PC-9 (cell line): ENCODE data around the gene SLC25A25. TPM values are rescaled to one million over a fixed set of nuclear protein-coding genes. Genes with fewer than 3 reads are reported as not detected.
"Not testable (repeated sequence)": the region's sequence is repeated elsewhere in the genome, so short reads cannot be mapped to it uniquely, and the experiment has no call there.

Experiments
- BruUV-seq: library from RNA; stranded (reverse); fragments of 400-500 nt; replicated peaks from 2 replicates; lab custom pipeline; 2021; lab: Mats Ljungman, UMichigan
- CTCF ChIA-PET: fragments of 300-600 bp; sonication (Branson Sonifier 250); formaldehyde crosslinking; loops from one replicate; lab custom pipeline; 2022; ENCODE audit warnings: antibody characterized with exemption; lab: Charles Lee
- POLR2A ChIA-PET: fragments of 300-600 bp; sonication (Branson Sonifier 250); formaldehyde crosslinking; loops from one replicate; lab custom pipeline; 2022; ENCODE audit warnings: antibody characterized with exemption; ENCODE audit not compliant: unreplicated experiment; lab: Charles Lee
- DNase-seq, 2 experiments: peaks; one replicate each; pipeline versions ENCODE4 v3.0.0 to v3.0.0-alpha.2; 2015 to 2022; ENCODE audit warnings: mixed read lengths in 1 of 2
- H2AFZ ChIP-seq: fragments of 200-600 bp; sonication (generic); 2 replicates; pipeline ENCODE4 v1.8.1; 2017; ENCODE audit warnings: antibody characterized with exemption
- H3F3A ChIP-seq: fragments of 200-600 bp; sonication (generic); 2 replicates; pipeline ENCODE4 v1.8.1; 2017; ENCODE audit warnings: antibody characterized with exemption, mild to moderate bottlenecking, low read depth; ENCODE audit not compliant: insufficient read depth
- H3K27ac ChIP-seq: fragments of 200-600 bp; sonication (generic); 2 replicates; pipeline ENCODE4 v1.6.1; 2016; ENCODE audit warnings: mixed run types
- H3K27me3 ChIP-seq: fragments of 200-600 bp; sonication (generic); 2 replicates; pipeline ENCODE4 v1.6.1; 2016; ENCODE audit warnings: low read depth, mixed run types; ENCODE audit not compliant: insufficient read depth
- H3K36me3 ChIP-seq: fragments of 200-600 bp; sonication (generic); 2 replicates; pipeline ENCODE4 v1.6.1; 2016; ENCODE audit warnings: low read depth, mixed run types
- H3K4me1 ChIP-seq: fragments of 200-600 bp; sonication (generic); replicated peaks from 2 replicates; pipeline ENCODE4 v1.6.1; 2016; ENCODE audit warnings: mixed run types; ENCODE audit not compliant: insufficient read depth
- H3K4me2 ChIP-seq: fragments of 200-600 bp; sonication (generic); 2 replicates; pipeline ENCODE4 v1.6.1; 2017; ENCODE audit warnings: mixed run types
- H3K4me3 ChIP-seq: fragments of 200-600 bp; sonication (generic); 2 replicates; pipeline ENCODE4 v1.6.1; 2016; ENCODE audit warnings: mixed run types
- H3K79me2 ChIP-seq: fragments of 200-600 bp; sonication (generic); 2 replicates; pipeline ENCODE4 v1.6.1; 2017; ENCODE audit warnings: low read depth, mixed run types
- H3K9me2 ChIP-seq: fragments of 200-600 bp; sonication (generic); 2 replicates; pipeline ENCODE4 v1.8.1; 2017; ENCODE audit warnings: mild to moderate bottlenecking; ENCODE audit not compliant: insufficient read depth
- H3K9me3 ChIP-seq: fragments of 200-600 bp; sonication (generic); 2 replicates; pipeline ENCODE4 v1.8.1; 2016; ENCODE audit warnings: low read depth; ENCODE audit not compliant: insufficient read depth
- H4K20me1 ChIP-seq: fragments of 200-600 bp; sonication (generic); 2 replicates; pipeline ENCODE4 v1.8.1; 2017; ENCODE audit not compliant: insufficient read depth
- EZH2 ChIP-seq: fragments of 200-600 bp; sonication (generic); IDR thresholded peaks from 2 replicates; pipeline ENCODE4 v1.8.0; 2017; ENCODE audit warnings: antibody characterized with exemption, low read depth
- intact Hi-C: fragments of 100-400 bp; cut with micrococcal nuclease; formaldehyde crosslinking; loops from one replicate; pipeline ENCODE4 v1.10.0; 2022; ENCODE audit not compliant: unreplicated experiment
- total RNA-seq: library from RNA; stranded (reverse); gene quantifications from 2 replicates; pipeline ENCODE4 v1.2.3, GENCODE V29; 2021
- TF ChIP-seq, protein P1 (sequence below): fragments of 200-600 bp; sonication (generic); conservative IDR thresholded peaks from 2 replicates; pipeline ENCODE4 v1.6.1; 2017; ENCODE audit warnings: mixed run types, antibody characterized with exemption, mild to moderate bottlenecking, moderate library complexity

SLC25A25 gene
- total RNA-seq, 1 experiment from 2014 or later: 11.7 TPM

GRCh38 chr9:128027705-128028104 is 40.3 kb upstream of the SLC25A25 start:
- intact Hi-C loops: no loop called here
- H3K27me3 ChIP-seq: no peaks in the 10 kb centered on the region

GRCh38 chr9:128033609-128034008 is 34.4 kb upstream of the SLC25A25 start:
- TF ChIP-seq, protein P1, sequence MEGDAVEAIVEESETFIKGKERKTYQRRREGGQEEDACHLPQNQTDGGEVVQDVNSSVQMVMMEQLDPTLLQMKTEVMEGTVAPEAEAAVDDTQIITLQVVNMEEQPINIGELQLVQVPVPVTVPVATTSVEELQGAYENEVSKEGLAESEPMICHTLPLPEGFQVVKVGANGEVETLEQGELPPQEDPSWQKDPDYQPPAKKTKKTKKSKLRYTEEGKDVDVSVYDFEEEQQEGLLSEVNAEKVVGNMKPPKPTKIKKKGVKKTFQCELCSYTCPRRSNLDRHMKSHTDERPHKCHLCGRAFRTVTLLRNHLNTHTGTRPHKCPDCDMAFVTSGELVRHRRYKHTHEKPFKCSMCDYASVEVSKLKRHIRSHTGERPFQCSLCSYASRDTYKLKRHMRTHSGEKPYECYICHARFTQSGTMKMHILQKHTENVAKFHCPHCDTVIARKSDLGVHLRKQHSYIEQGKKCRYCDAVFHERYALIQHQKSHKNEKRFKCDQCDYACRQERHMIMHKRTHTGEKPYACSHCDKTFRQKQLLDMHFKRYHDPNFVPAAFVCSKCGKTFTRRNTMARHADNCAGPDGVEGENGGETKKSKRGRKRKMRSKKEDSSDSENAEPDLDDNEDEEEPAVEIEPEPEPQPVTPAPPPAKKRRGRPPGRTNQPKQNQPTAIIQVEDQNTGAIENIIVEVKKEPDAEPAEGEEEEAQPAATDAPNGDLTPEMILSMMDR: no peak
- TF ChIP-seq EZH2: no peak
- H3K27ac ChIP-seq: peak overlapping the region; percentile 41
- H3K79me2 ChIP-seq: no peaks in the 10 kb centered on the region
- ChIA-PET CTCF (interaction anchor here (0.6 to 2.7 kb wide), 3 partner anchors 43 to 92 kb away, joined by 3 to 23 read pairs (median 3); no protein-coding TSS in a partner anchor), POLR2A (no interaction called here)
- no peaks in the 10 kb centered on the region for H4K20me1 ChIP-seq
- no TSS peak for BruUV-seq
- H3K4me2 ChIP-seq: peak overlapping the region; percentile 45; the same call in 1 of the 2 replicates
- DNase-seq: no peak
- peaks cover 18% of the 10 kb centered on the region for H3K4me1 ChIP-seq
- peaks cover 12% of the 10 kb centered on the region for H3F3A ChIP-seq
- no peaks in the 10 kb centered on the region for H3K36me3 ChIP-seq
- H3K9me2 ChIP-seq: no peaks in the 10 kb centered on the region
- intact Hi-C loops: loop anchor here (2.0 kb wide), 2 partner anchors 27 to 49 kb away; no protein-coding TSS in a partner anchor
- no peak overlapping the region for H3K4me3 ChIP-seq
- H3K9me3 ChIP-seq: no peaks in the 10 kb centered on the region
- no peak overlapping the region for H2AFZ ChIP-seq
- H3K27me3 ChIP-seq: no peaks in the 10 kb centered on the region

More at GRCh38 chr9:128027705-128028104, 40.3 kb upstream of the SLC25A25 start:
- Histone ChIP-seq H3K27ac (no peak overlapping the region), H3K4me3 (no peak overlapping the region), H4K20me1 (no peaks in the 10 kb centered on the region), H3K9me3 (no peaks in the 10 kb centered on the region), H3K9me2 (no peaks in the 10 kb centered on the region), H3K36me3 (no peaks in the 10 kb centered on the region), H3F3A (peaks cover 12% of the 10 kb centered on the region; the same call in 1 of the 2 replicates), H2AFZ (no peak overlapping the region), H3K4me1 (peaks cover 6% of the 10 kb centered on the region; the same call in 1 of the 2 replicates), H3K79me2 (no peaks in the 10 kb centered on the region), H3K4me2 (no peak overlapping the region)
- POLR2A ChIA-PET: no interaction called here
- DNase-seq: no peak
- TF ChIP-seq, protein P1: no peak
- TF ChIP-seq EZH2: no peak
- no TSS peak for BruUV-seq
- CTCF ChIA-PET: interaction anchor here (1.4 kb wide), 1 partner anchor 72 kb away, joined by 3 read pairs; no protein-coding TSS in a partner anchor

GRCh38 chr9:128034821-128035652 is 33.0 kb upstream of the SLC25A25 start:
- ChIA-PET CTCF (interaction anchor here (0.5 to 2.7 kb wide), 15 partner anchors 9 to 638 kb away, joined by 3 to 23 read pairs (median 3); partner anchors contain the start of gene SLC2A8), POLR2A (interaction anchor here (0.5 to 0.8 kb wide), 9 partner anchors 54 to 101 kb away, joined by 3 to 11 read pairs (median 4); no protein-coding TSS in a partner anchor)
- H3K36me3 ChIP-seq: no peaks in the 10 kb centered on the region
- BruUV-seq: no TSS peak
- no peaks in the 10 kb centered on the region for H3K27me3 ChIP-seq
- no peaks in the 10 kb centered on the region for H3K9me3 ChIP-seq
- TF ChIP-seq, protein P1: peak; percentile 94
- TF ChIP-seq EZH2: no peak
- H3K79me2 ChIP-seq: no peaks in the 10 kb centered on the region
- peak overlapping the region; percentile 9; the same call in 1 of the 2 replicates for H3K4me2 ChIP-seq
- H4K20me1 ChIP-seq: no peaks in the 10 kb centered on the region
- peak; percentile 77 to 85 for DNase-seq
- peaks cover 12% of the 10 kb centered on the region for H3F3A ChIP-seq
- no peak overlapping the region for H2AFZ ChIP-seq
- intact Hi-C loops: loop anchor here (1.0 to 5.0 kb wide), 8 partner anchors 28 to 293 kb away; no protein-coding TSS in a partner anchor
- peaks cover 18% of the 10 kb centered on the region for H3K4me1 ChIP-seq
- H3K9me2 ChIP-seq: no peaks in the 10 kb centered on the region
- no peak overlapping the region for H3K4me3 ChIP-seq
- H3K27ac ChIP-seq: no peak overlapping the region

DNA sequence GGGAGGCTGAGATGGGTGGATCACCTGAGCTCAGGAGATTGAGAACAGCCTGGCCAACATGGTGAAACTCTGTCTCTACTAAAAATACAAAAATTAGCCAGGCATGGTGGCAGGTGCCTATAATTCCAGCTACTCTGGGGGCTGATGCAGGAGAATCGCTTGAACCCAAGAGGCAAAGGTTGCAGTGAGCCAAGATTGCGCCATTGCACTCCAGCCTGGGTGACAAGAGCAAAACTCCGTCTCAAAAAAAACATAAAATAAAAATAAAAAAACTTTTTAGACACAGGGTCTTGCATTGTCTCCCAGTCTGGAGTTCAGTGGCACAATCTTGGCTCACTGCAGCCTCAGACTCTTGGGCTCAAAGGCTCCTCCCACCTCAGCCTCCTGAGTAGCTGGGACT is 31.5 kb upstream of the SLC25A25 start:
- POLR2A ChIA-PET, H2AFZ ChIP-seq, H3K79me2 ChIP-seq, H3K9me2 ChIP-seq, H3K4me3 ChIP-seq, H4K20me1 ChIP-seq, H3K27me3 ChIP-seq, H3K36me3 ChIP-seq, CTCF ChIA-PET, BruUV-seq, H3K9me3 ChIP-seq, H3K27ac ChIP-seq, DNase-seq, H3K4me2 ChIP-seq: not testable (repeated sequence)
- Histone ChIP-seq H3F3A (peaks cover 17% of the 10 kb centered on the region), H3K4me1 (peaks cover 23% of the 10 kb centered on the region)
- intact Hi-C loops: loop anchor here (5.0 kb wide), 1 partner anchor 294 kb away; no protein-coding TSS in a partner anchor

DNA sequence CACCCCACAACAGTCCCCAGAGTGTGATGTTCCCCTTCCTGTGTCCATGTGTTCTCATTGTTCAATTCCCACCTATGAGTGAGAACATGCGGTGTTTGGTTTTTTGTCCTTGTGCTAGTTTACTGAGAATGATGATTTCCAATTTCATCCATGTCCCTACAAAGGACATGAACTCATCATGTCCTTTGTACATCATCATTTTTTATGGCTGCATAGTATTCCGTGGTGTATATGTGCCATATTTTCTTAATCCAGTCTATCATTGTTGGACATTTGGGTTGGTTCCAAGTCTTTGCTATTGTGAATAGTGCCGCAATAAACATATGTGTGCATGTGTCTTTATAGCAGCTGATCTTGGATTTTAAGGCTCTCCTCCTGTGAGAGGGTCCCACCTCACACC is 27.2 kb upstream of the SLC25A25 start:
- H2AFZ ChIP-seq, DNase-seq, H3K27me3 ChIP-seq, H3K36me3 ChIP-seq, H3K9me2 ChIP-seq, CTCF ChIA-PET, intact Hi-C loops, POLR2A ChIA-PET, H3K27ac ChIP-seq, H3K4me1 ChIP-seq, BruUV-seq, H3K4me3 ChIP-seq, H3K9me3 ChIP-seq, H4K20me1 ChIP-seq, H3K79me2 ChIP-seq, H3K4me2 ChIP-seq: not testable (repeated sequence)
- H3F3A ChIP-seq: peaks cover 16% of the 10 kb centered on the region; the same call in 1 of the 2 replicates
